BE2C (cell line): ENCODE results near the gene ZNF276.
A peak's percentile ranks its signal among the peaks of the same experiment; 100 is the strongest.

Source experiments
- DNase-seq: peaks from one replicate; pipeline ENCODE4 v3.0.0-alpha.2; 2020
- H3K27me3 ChIP-seq: fragments of 250-450 bp; sonication (Bioruptor Pico); 2 replicates; pipeline ENCODE4 v1.5.1; 2020; ENCODE audit warnings: mild to moderate bottlenecking
- H3K36me3 ChIP-seq: fragments of 250-450 bp; sonication (Bioruptor Pico); 2 replicates; pipeline ENCODE4 v1.5.1; 2020; ENCODE audit warnings: mild to moderate bottlenecking
- H3K4me1 ChIP-seq: fragments of 250-450 bp; sonication (Bioruptor Pico); 2 replicates; pipeline ENCODE4 v1.5.1; 2020
- H3K4me3 ChIP-seq: 2 replicates; pipeline ENCODE4 v1.5.1; 2011; ENCODE audit warnings: low read depth, low read length
- H3K9me3 ChIP-seq: fragments of 250-450 bp; sonication (Bioruptor Pico); 2 replicates; pipeline ENCODE4 v1.5.1; 2020
- TF ChIP-seq, protein P1 (sequence below): IDR thresholded peaks from 2 replicates; pipeline ENCODE4 v1.5.1; 2012; ENCODE audit warnings: mild to moderate bottlenecking, low read depth, low read length

ZNF276 gene

DNA sequence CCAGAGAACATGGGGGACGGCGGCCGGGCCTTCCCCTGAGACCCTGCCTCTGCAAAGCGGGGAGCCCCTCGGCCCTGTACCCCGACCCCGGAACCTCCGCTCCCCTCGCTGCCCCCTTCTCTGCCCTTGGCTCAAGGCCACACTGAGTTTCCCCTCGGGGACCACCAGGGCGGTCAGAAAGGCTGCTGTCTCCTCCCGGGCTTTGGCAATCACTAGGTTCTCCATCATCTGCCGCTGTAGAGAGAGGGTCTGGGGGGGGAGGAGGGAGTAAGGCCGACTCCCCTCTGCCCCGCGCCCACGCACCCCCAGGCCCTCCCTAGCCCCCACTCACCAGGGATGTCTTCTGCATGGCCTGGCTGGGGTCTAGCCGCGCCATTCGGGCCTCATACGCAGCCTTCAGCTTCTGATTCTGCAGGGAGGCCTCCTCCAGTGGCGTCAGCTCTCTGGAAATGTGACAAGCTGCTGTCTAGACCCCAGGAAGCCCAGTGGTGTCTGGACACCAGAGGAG lies 9.0 kb upstream of the ZNF276 start:
- Histone ChIP-seq H3K36me3 (no peaks in the 10 kb centered on the region; the same call in 1 of the 2 replicates), H3K9me3 (no peaks in the 10 kb centered on the region), H3K4me3 (peak overlapping the region; percentile 69), H3K27me3 (no peaks in the 10 kb centered on the region), H3K4me1 (peaks cover 3% of the 10 kb centered on the region; the same call in 1 of the 2 replicates)
- DNase-seq = no peak
- TF ChIP-seq, protein P1, sequence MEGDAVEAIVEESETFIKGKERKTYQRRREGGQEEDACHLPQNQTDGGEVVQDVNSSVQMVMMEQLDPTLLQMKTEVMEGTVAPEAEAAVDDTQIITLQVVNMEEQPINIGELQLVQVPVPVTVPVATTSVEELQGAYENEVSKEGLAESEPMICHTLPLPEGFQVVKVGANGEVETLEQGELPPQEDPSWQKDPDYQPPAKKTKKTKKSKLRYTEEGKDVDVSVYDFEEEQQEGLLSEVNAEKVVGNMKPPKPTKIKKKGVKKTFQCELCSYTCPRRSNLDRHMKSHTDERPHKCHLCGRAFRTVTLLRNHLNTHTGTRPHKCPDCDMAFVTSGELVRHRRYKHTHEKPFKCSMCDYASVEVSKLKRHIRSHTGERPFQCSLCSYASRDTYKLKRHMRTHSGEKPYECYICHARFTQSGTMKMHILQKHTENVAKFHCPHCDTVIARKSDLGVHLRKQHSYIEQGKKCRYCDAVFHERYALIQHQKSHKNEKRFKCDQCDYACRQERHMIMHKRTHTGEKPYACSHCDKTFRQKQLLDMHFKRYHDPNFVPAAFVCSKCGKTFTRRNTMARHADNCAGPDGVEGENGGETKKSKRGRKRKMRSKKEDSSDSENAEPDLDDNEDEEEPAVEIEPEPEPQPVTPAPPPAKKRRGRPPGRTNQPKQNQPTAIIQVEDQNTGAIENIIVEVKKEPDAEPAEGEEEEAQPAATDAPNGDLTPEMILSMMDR = no peak

GRCh38 chr16:89716493-89716892 lies 4.8 kb upstream of the ZNF276 start:
- Histone ChIP-seq H3K27me3 (no peaks in the 10 kb centered on the region), H3K36me3 (no peaks in the 10 kb centered on the region; the same call in 1 of the 2 replicates), H3K4me1 (no peaks in the 10 kb centered on the region), H3K9me3 (no peaks in the 10 kb centered on the region), H3K4me3 (no peak overlapping the region)
- DNase-seq = no peak
- TF ChIP-seq, protein P1 = no peak

GRCh38 chr16:89716916-89717687 lies 4.2 kb upstream of the ZNF276 start:
- TF ChIP-seq, protein P1 = no peak
- DNase-seq = no peak
- Histone ChIP-seq H3K4me3 (no peak overlapping the region), H3K27me3 (no peaks in the 10 kb centered on the region), H3K4me1 (no peaks in the 10 kb centered on the region), H3K36me3 (no peaks in the 10 kb centered on the region; the same call in 1 of the 2 replicates), H3K9me3 (no peaks in the 10 kb centered on the region)

- TF ChIP-seq, protein P1 = no peak
Observed at GRCh38 chr16:89717688-89718505, 3.4 kb upstream of the ZNF276 start.

GRCh38 chr16:89720551-89720812 lies 855 bp upstream of the ZNF276 start:
- H3K4me1 ChIP-seq = peaks cover 6% of the 10 kb centered on the region; the same call in 1 of the 2 replicates
- TF ChIP-seq, protein P1 = no peak
- no peak for DNase-seq
- no peaks in the 10 kb centered on the region for H3K9me3 ChIP-seq
- H3K36me3 ChIP-seq = peaks cover 17% of the 10 kb centered on the region
- H3K4me3 ChIP-seq = peak overlapping the region; percentile 64
- H3K27me3 ChIP-seq = no peaks in the 10 kb centered on the region

More at GRCh38 chr16:89717688-89718505, 3.4 kb upstream of the ZNF276 start:
- DNase-seq = no peak
- Histone ChIP-seq H3K27me3 (no peaks in the 10 kb centered on the region), H3K9me3 (no peaks in the 10 kb centered on the region), H3K36me3 (no peaks in the 10 kb centered on the region; the same call in none of the 2 replicates), H3K4me1 (no peaks in the 10 kb centered on the region), H3K4me3 (no peak overlapping the region)
